Progenitor cell of endocrine pancreas (in vitro differentiated cells): Measurements from ENCODE around the gene RALGPS1. TPM values are rescaled to one million over a fixed set of nuclear protein-coding genes. Genes with fewer than 3 reads are reported as not detected.

Source experiments
- DNase-seq: peaks from one replicate; pipeline ENCODE4 v3.0.0; 2021; ENCODE audit warnings: low spot score; ENCODE audit not compliant: unreplicated experiment
- H3K27ac Mint-ChIP-seq: 2 replicates; pipeline ENCODE4 v1.8.0; 2021; ENCODE audit warnings: mild to moderate bottlenecking, moderate library complexity, mixed read lengths
- H3K27me3 Mint-ChIP-seq: 2 replicates; pipeline ENCODE4 v1.8.0; 2021; ENCODE audit warnings: mixed read lengths
- H3K36me3 Mint-ChIP-seq: 2 replicates; pipeline ENCODE4 v1.8.0; 2022; ENCODE audit warnings: mixed read lengths; ENCODE audit not compliant: insufficient read depth
- H3K4me1 Mint-ChIP-seq: 2 replicates; pipeline ENCODE4 v1.8.0; 2021; ENCODE audit warnings: low read depth, mixed read lengths
- H3K4me3 Mint-ChIP-seq: 2 replicates; pipeline ENCODE4 v1.8.0; 2021; ENCODE audit warnings: low read depth, mild to moderate bottlenecking, moderate library complexity, mixed read lengths
- H3K9me3 Mint-ChIP-seq: 2 replicates; pipeline ENCODE4 v1.8.0; 2021; ENCODE audit warnings: low read depth, mixed read lengths
- total RNA-seq: library from RNA; stranded (reverse); gene quantifications from 2 replicates; pipeline ENCODE4 v1.2.1, GENCODE V29; 2021
- TF ChIP-seq, protein P1 (sequence below): fragments of 200-600 bp; sonication (generic); IDR thresholded peaks from one replicate; pipeline ENCODE4 v1.5.0; 2021; ENCODE audit warnings: antibody characterized with exemption, mild to moderate bottlenecking; ENCODE audit not compliant: unreplicated experiment

Gene RALGPS1
- total RNA-seq, 1 donor from 2014 or later = 39.2 TPM

DNA sequence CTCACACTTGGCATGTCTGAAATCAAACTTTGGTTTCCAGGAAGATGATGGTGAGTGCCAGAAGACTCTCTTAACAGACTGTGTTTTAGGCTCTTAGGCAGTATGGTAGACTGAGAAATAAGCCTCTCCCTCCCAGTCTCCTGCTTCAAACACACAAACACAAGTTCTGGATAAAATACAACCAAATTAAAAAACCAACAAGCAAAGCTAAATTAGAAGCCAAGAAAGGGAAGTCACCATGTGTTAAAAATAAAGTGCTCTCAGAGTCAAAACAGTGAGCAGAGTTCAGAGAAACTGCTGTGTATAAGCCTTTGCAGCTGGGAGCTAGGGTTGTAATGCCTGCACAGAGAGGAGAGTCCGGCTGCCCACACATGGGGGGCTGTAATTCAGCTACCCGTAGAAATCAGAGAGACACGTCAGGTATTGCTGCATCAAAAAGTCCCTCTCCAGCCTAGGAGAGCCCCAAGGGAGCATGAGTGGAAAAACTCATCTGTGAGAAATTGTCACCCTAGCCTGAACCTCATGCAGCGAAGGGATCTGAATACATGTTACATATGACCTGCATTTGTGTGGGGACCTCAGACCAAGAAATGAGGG is 145.3 kb downstream of the RALGPS1 start:
- H3K4me3 Mint-ChIP-seq = no peak overlapping the region
- H3K9me3 Mint-ChIP-seq = no peaks in the 10 kb centered on the region
- no peak for DNase-seq
- no peaks in the 10 kb centered on the region for H3K27me3 Mint-ChIP-seq
- no peaks in the 10 kb centered on the region for H3K4me1 Mint-ChIP-seq
- peaks cover 2% of the 10 kb centered on the region for H3K36me3 Mint-ChIP-seq
- TF ChIP-seq, protein P1, sequence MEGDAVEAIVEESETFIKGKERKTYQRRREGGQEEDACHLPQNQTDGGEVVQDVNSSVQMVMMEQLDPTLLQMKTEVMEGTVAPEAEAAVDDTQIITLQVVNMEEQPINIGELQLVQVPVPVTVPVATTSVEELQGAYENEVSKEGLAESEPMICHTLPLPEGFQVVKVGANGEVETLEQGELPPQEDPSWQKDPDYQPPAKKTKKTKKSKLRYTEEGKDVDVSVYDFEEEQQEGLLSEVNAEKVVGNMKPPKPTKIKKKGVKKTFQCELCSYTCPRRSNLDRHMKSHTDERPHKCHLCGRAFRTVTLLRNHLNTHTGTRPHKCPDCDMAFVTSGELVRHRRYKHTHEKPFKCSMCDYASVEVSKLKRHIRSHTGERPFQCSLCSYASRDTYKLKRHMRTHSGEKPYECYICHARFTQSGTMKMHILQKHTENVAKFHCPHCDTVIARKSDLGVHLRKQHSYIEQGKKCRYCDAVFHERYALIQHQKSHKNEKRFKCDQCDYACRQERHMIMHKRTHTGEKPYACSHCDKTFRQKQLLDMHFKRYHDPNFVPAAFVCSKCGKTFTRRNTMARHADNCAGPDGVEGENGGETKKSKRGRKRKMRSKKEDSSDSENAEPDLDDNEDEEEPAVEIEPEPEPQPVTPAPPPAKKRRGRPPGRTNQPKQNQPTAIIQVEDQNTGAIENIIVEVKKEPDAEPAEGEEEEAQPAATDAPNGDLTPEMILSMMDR = no peak
- no peak overlapping the region for H3K27ac Mint-ChIP-seq

DNA sequence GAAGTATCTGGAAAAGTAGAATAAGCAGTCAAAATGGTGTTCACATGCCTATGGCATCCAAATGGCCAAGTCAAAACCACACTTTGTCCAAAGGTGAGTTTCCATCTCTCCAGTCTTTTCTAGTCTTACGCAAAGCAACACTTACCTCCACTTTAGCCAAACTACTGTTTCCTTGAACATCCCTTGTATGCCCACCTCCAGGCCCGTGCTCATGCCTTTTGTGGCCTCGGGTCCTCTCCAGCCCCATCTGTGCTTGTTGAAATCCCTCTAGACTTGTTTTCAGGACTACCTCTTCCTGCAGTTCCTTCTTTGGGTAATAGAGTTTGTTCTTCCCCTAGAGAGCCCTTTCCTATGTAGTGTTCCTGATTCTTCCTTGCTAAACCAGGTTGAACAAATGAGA is 146.8 kb downstream of the RALGPS1 start:
- no peak overlapping the region for H3K4me3 Mint-ChIP-seq

GRCh38 chr9:127064335-127064734 is 149.8 kb downstream of the RALGPS1 start:
- Mint-ChIP-seq H3K27me3 (no peaks in the 10 kb centered on the region), H3K4me1 (peaks cover 7% of the 10 kb centered on the region), H3K4me3 (no peak overlapping the region), H3K27ac (no peak overlapping the region), H3K9me3 (no peaks in the 10 kb centered on the region), H3K36me3 (peaks cover 8% of the 10 kb centered on the region)
- no peak for DNase-seq
- TF ChIP-seq, protein P1 = no peak

More for the DNA sequence above, 146.8 kb downstream of the RALGPS1 start:
- Mint-ChIP-seq H3K4me1 (no peaks in the 10 kb centered on the region), H3K27ac (no peak overlapping the region), H3K36me3 (peaks cover 2% of the 10 kb centered on the region), H3K9me3 (no peaks in the 10 kb centered on the region), H3K27me3 (no peaks in the 10 kb centered on the region)
- TF ChIP-seq, protein P1 = no peak
- no peak for DNase-seq

DNA sequence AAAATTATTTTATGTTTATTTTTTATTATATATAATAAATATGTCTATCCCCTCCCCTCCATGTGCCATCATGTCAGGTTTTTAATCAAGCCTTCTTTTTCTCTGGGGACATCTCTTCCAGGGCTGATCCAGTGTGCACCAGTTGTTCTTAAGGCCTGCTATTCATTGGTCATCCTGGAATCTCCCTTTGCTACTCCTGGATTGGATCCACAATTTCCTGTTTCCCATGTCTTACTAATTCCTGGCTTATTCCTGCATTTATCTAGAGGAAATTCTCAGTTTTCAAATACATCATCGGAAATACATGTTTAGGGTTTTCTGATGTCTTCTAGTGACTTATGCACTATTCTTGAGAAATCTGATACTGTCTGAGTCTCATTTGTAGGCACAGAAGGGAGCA is 151.0 kb downstream of the RALGPS1 start:
- no peak overlapping the region for H3K4me3 Mint-ChIP-seq
- no peak overlapping the region for H3K27ac Mint-ChIP-seq
- TF ChIP-seq, protein P1 = no peak
- H3K36me3 Mint-ChIP-seq = peaks cover 17% of the 10 kb centered on the region
- no peaks in the 10 kb centered on the region for H3K9me3 Mint-ChIP-seq
- H3K4me1 Mint-ChIP-seq = peaks cover 7% of the 10 kb centered on the region
- DNase-seq = no peak
- no peaks in the 10 kb centered on the region for H3K27me3 Mint-ChIP-seq

DNA sequence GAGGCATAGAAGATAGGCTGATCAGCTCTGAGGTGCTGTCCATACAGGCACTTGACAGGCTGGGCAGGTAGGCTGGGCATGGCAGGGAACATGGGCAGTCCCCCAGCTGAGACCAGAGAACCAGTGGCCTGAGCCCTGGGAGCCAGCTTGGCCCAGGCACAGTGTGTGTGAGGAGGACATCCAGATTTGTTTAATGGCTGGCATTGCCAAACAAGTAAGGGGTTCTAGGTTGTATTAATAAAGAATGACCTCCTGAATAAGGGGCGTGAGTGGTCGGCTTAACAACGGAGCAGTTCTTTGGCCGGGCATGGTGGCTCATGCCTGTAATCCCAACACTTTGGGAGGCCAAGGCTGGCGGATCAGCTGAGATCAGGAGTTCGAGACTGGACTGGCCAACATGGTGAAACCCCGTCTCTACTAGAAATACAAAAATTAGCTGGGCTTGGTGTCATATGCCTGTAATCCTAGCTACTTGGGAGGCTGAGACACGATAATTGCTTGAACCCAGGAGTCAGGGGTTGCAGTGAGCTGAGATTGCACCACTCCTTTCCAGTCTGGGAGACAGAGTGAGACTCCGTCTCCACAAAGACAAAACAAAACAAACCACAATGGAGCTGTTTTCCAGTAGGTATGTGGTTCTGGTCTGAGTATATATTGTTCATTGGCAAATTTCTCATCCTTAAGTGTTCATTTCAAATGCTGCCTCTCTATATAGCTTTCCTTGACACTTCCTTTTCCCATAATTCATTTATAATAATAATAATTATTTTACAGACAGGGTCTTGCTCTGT is 151.7 kb downstream of the RALGPS1 start:
- Mint-ChIP-seq H3K4me1 (peaks cover 7% of the 10 kb centered on the region), H3K27ac (no peak overlapping the region), H3K36me3 (peaks cover 19% of the 10 kb centered on the region), H3K9me3 (peaks cover 3% of the 10 kb centered on the region), H3K27me3 (no peaks in the 10 kb centered on the region), H3K4me3 (no peak overlapping the region)
- DNase-seq = no peak
- TF ChIP-seq, protein P1 = no peak
